Measurements from ENCODE around the gene NUP210L.

DNA sequence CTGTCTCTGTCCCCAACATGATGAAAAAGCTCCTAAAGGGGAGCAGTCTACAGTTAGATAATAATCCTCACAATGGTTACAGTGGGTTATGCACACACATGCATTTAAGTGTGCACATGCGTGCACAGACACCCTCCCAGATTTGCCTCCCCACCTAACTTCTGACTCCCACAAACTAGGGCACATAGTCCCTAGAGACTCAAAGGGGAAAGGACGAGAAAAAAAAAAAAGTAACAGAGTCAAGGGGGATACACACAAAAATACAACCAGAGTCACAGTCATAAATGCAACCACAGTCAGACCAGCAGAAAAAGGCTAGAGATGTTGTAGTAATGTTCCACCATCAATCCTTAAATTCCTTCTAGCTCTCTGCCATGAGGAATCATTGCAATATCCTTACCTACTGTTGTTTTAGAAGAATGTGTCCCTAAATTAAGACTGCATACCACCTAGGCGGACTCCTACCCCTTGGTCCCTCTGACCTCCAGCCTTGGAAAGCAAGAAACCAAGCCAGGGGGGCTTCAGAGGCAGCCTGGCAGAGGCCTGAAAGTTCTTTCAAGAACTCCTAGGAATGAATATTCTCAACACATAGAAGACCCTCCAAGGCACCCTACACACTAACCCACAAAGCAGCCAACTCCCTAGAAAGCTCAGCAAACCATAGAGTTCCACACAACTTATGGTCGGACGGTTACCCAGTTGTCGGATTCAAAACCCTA is 197.7 kb downstream of the NUP210L start:
- TF ChIP-seq POLR2A (IDR thresholded peaks at IDR 0.05; ENCODE audit: low read length) (no peak), GATA1 (IDR thresholded peaks at IDR 0.05; ENCODE audit: low read depth, low read length) (no peak)
